AG09309 (cell line): ENCODE results near the gene SLC24A5.

Experiments
- DNase-seq: peaks from one replicate; pipeline ENCODE4 v3.0.0-alpha.2; 2010; ENCODE audit warnings: low read depth
- H3K4me3 ChIP-seq: 2 replicates; pipeline ENCODE4 v1.5.1; 2011; ENCODE audit warnings: mild to moderate bottlenecking, low read depth, low read length, moderate library complexity; ENCODE audit not compliant: control insufficient read depth
- CTCF ChIP-seq: IDR thresholded peaks from 2 replicates; pipeline ENCODE4 v1.5.1; 2011; ENCODE audit warnings: mild to moderate bottlenecking, low read depth, low read length, inconsistent platforms; ENCODE audit not compliant: insufficient read depth, control insufficient read depth; ENCODE audit errors: missing control alignments

The SLC24A5 gene

GRCh38 chr15:48126667-48127355 lies 6.0 kb downstream of the SLC24A5 start:
- no peak for DNase-seq
- no peak for TF ChIP-seq CTCF
- H3K4me3 ChIP-seq: no peak overlapping the region

GRCh38 chr15:48131324-48131723 lies 10.5 kb downstream of the SLC24A5 start:
- no peak for DNase-seq
- TF ChIP-seq CTCF: no peak
- H3K4me3 ChIP-seq: no peak overlapping the region

- H3K4me3 ChIP-seq: no peak overlapping the region
- no peak for DNase-seq
- TF ChIP-seq CTCF: no peak
Observed at GRCh38 chr15:48132874-48133273, 12.1 kb downstream of the SLC24A5 start.

- DNase-seq: no peak
- no peak for TF ChIP-seq CTCF
- no peak overlapping the region for H3K4me3 ChIP-seq
Observed at GRCh38 chr15:48143856-48144255, 23.1 kb downstream of the SLC24A5 start.

GRCh38 chr15:48144889-48145288 lies 24.1 kb downstream of the SLC24A5 start:
- DNase-seq: no peak
- no peak for TF ChIP-seq CTCF
- no peak overlapping the region for H3K4me3 ChIP-seq

GRCh38 chr15:48145923-48146322 lies 25.1 kb downstream of the SLC24A5 start:
- H3K4me3 ChIP-seq: no peak overlapping the region
- no peak for DNase-seq

More at GRCh38 chr15:48145923-48146322, 25.1 kb downstream of the SLC24A5 start:
- TF ChIP-seq CTCF: no peak
